Measurements from ENCODE around the gene EGLN2.
"Not testable (repeated sequence)": the region's sequence is repeated elsewhere in the genome, so short reads cannot be mapped to it uniquely, and the experiment has no call there.

GRCh38 chr19:40838477-40838876 lies 39.5 kb downstream of the EGLN2 start:
- not testable (repeated sequence) for TF ChIP-seq EZH2 (IDR thresholded peaks at IDR 0.05; ENCODE audit: borderline replicate concordance, low read length); CTCF (conservative IDR thresholded peaks at IDR 0.05 in 1 of 2, IDR thresholded peaks at IDR 0.05 in 1 of 2; ENCODE audit: extremely low read depth in 1 of 2, insufficient read depth in 1 of 2, low read depth in 1 of 2, low read length in 2 of 2)
